Activated CD8-positive, alpha-beta memory T cell treated with anti-CD3 and anti-CD28 coated beads for 4 hours (primary cell): Measurements from ENCODE around the gene TRAIP.
A peak's percentile ranks its signal among the peaks of the same experiment; 100 is the strongest.
"Not testable (repeated sequence)": the region's sequence is repeated elsewhere in the genome, so short reads cannot be mapped to it uniquely, and the experiment has no call there.

Source experiments
- DNase-seq, 2 donors: peaks; one replicate each; pipeline ENCODE4 v3.0.0-alpha.2; 2020; ENCODE audit warnings: low read depth in 2 of 2

TRAIP gene

DNA sequence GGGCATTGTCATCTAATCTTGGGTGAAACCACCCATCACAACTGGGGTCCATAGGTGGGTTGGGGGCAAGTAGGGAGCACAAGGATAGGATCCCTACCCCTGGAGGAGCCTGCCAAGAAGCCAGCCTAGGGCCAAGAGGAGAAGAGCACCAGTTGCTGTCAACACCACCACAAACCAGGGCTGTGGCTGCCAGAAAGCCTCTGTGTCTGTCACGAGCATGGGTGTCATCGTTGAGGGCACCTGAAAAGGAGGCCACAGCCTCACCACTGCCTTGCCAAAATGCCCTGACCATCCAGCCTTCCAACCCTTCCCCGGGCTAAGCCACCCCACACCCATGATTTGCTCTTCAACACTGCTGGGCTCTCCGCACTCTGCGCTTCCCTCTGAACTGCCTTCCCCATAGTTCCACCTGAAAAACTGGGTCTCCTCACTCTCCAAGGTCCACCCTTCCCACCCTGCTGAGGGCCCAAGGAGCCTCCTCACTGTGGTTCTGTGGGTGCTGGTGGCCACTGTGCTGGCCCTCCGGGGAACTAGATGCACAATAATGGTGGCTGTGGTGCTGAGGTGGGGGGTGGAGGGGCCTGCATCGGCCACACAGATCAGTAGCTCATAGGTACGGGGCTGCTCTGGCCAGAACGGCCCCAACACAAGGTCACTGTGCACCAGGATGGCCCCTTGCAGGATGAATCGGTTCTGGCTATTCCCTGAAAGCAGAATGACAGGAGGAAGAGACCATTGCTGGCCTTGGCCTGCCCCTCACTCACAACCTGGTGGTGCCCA, 63.8 kb downstream of the TRAIP start:
- no peak for DNase-seq

DNA sequence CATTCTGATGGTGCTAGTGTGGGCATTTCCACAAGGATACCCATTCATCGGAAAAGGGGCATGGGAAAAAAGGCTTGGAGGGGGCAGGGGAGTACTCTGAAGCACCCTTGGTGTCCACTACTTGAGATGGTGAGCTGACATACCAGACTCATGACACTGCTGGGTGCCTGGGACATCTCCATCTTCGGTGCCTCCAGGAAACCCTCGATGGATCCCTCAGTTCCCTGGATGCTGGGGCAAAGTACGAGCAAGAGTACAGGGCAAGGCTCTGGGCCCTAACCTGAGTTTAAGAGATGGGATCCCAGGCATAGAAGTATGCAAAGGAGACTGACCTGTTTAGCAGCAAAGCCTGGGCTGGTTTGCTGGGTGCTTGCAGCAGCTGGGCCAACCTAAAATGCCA, 64.8 kb downstream of the TRAIP start:
- DNase-seq = no peak

DNA sequence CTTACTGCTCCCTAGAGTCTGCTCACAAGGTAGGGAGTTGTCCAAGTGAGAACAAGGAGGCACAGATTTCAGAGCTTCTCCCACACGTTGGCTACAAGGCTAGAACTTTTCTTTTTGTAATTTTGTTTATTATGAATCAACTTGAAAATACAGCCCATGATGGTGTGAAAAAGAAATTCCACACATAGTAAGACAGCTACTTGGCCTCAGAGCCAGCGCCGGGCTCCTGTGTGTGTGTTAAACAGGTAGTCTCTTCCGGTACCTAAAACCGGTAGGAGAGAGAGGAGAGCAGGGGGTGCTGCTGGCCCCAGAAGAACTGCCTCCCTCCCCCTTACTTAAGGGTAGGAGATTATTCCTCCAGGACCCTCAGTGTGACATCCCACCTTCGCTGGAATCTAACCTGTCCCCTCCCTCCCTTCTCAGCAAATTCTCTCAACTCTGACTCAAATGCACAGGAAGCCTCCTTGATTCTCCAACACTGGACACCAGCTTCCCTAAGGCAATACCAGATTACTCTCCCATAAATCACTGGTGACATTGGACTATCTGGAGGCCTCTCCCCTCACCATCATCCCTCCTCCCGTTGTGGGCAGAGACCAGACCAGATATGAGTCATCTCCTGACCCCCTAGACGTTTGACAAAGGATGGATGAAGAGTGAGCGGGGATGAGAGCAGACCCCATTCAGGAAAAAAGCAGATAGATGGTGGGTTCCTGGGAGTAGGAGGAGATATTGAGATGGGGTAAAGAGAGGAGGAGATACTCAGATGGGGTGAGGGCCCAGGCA, 65.5 kb downstream of the TRAIP start:
- no peak for DNase-seq

GRCh38 chr3:49788056-49788455, 68.3 kb downstream of the TRAIP start:
- DNase-seq = no peak

- no peak for DNase-seq
These were observed 68.8 kb downstream of the TRAIP start for GRCh38 chr3:49787536-49787935.

DNA sequence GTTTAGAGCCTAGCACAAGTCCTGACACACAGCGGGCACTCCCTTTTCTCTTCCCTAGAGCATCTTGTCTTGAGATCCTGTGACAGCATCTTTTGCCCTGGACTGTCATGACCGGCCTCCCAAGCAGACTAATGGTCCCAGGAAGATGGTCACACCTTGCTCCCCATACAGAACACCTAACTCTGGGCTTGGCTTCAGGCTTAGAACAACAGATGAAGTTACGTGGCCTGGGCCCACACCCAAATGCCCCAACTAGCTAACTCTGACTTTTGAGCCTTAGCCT, 69.2 kb downstream of the TRAIP start:
- no peak for DNase-seq

GRCh38 chr3:49786357-49787181, 69.8 kb downstream of the TRAIP start, which contains the start of gene IP6K1:
IP6K1 (minus strand) TSS chr3:49786542; CDS start chr3:49748040, 38,502 bp downstream.
- DNase-seq = peak; percentile 99 to 100

- no peak for DNase-seq
These were observed 70.6 kb downstream of the TRAIP start for GRCh38 chr3:49785565-49786356.

DNA sequence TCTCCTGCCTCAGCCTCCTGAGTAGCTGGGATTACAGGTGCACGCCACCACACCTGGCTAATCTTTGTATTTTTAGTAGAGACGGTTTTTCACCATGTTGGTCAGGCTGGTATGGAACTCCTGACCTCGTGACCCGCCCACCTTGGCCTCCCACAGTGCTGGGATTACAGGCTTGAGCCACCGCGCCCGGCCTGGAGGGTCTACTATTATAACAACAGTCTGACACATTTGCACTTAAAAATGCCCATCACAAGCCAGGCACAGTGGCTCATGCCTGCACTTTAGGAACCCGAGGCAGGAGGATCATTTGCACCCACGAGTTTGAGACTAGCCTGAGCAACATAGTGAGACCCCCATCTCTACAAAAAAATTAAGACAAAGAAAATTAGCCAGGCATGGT, 74.1 kb downstream of the TRAIP start:
- not testable (repeated sequence) for DNase-seq

DNA sequence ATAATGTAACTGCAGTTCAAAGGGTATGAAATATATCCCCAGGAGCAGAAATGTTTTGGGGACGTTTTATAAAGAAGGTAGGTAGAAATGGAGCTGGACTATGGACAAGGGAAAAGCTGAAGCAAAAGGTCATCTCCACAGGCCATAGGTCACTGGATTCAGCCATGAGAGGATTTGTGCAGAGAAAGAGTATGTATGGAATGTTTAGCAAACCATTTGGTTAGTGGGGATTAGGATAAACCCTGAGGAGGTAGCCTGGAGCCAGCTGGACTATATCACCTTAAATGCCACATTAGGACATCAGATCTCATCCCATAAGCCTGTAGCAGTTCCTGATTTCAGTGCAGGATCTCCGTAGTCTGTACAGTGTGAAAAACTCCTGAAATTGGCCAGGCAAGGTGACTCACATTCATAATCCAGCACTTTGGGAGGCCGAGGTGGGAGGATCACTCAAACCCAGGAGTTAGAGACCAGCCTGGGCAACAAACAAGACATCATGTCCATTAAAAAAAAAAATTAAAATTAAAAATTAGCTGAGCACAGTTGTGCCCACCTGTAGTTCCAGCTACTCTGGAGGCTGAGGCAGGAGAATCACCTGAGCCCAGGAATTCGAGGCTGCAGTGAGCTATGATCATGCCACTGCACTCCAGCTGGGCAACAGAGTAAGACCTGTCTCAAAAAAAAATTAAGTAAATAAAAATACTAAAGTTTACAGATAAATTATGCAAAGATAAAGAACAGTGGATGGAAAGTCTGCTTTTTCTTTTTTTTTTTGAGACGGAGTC, 74.8 kb downstream of the TRAIP start:
- DNase-seq = no peak

DNA sequence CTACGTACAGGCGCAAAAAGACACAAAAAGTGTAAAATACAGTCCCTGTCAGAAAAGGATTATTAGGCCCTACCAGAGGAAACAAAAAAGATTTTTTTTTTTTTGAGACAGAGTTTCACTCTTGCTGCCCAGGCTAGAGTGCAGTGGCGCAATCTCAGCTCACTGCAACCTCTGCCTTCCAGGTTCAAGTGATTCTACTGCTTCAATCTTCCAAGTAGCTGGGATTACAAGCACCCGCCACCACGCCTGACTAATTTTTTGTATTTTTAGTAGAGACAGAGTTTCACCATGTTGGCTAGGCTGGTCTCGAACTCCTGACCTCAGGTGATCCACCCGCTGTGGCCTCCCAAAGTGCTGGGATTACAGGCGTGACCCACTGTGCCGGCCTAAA, 75.4 kb downstream of the TRAIP start:
- DNase-seq = not testable (repeated sequence)

DNA sequence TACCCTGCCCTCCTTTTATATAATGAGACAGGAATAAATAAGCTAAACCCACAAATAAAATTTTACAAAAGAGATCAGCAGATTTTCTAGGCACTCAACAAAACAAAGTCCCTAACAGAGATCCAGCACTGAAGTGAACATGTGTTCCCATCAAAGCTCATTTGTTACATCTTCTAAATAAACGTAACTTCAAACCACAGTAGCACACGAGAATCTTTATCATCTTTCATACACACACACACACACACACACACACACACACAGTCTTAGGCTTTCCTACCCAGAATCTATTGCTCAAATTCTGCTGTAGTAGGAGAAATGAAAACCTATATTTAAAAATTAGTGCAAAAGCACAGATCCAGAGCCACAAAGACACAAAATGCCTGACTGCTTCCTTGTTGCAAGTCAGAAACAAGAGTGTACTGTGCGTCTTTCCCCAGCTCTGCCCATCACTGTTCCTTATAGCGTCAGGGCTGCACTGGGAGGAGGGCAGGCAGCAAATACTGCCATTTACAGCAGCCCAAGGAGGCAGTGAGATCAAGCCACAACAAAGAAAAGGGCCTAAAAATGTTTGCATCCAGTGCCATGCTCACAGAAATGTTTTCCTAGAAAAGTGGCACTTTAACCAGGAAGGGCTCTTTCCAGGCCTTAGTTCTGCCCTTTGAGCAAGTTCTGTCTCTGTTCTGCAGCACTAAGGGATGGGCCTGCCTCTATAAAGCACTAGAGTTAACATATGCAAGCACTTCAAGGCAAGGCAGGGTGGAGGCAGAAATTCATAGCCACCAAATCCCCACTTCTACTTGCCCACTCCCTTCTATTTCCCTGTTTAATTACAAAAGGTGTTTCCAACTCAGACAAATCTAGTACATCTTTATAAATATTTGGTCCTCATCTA, 76.0 kb downstream of the TRAIP start:
- DNase-seq = no peak

DNA sequence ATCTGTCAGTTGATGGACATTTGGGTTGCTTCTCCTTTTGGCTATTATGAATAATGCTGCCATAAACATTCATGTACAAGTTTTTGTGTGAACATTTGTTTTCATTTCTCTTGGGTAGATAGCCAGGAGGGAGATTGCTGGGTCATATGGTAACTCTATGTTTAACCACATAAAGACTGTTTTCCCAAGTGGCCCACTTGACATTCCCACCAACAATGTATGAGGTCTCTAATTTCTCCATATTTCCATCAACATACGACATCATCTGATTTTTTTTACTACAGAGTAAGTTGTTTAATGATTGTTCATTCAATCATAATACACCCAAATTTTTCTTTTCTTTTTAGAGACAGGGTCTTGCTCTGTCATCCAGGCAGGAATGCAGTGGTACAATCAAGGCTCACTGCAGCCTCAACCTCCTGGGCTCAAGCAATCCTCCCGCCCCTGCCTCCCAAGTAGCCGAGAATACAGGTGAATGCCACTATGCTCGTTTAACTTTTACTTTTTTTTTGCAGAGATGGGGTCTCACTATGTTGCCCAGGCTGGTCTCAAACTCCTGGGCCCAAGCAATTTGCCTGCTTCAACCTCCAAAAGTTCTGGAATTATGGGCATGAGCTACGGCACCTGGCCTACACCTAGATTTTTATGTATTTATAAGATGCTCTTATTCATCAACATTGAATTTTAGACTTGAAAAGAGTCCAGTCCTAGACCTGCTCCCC, 76.8 kb downstream of the TRAIP start:
- no peak for DNase-seq
